GM23338 (cell line): ENCODE results near the gene MYO5C. TPM values are rescaled to one million over a fixed set of nuclear protein-coding genes. Genes with fewer than 3 reads are reported as not detected.

Experiments
- ATAC-seq: fragments of 200-7000 bp; cut with Tn5 transposase; 3 replicates; pipeline ENCODE4 v1.9.1; 2020
- DNase-seq: peaks from one replicate; pipeline ENCODE4 v3.0.0-alpha.2; 2015; ENCODE audit warnings: low spot score
- H2AFZ ChIP-seq: fragments of 200-600 bp; sonication (generic); 2 replicates; pipeline ENCODE4 v1.8.0; 2016; ENCODE audit warnings: antibody characterized with exemption, mild to moderate bottlenecking, moderate library complexity
- H3F3A ChIP-seq: fragments of 200-600 bp; sonication (generic); replicated peaks from 2 replicates; pipeline ENCODE4 v1.8.0; 2017; ENCODE audit warnings: antibody characterized with exemption, mixed run types, low read depth
- H3K27ac ChIP-seq: fragments of 200-600 bp; sonication (generic); 2 replicates; pipeline ENCODE4 v1.6.1; 2016; ENCODE audit warnings: low read depth
- H3K27me3 ChIP-seq: fragments of 200-600 bp; sonication (generic); 2 replicates; pipeline ENCODE4 v1.8.0; 2016; ENCODE audit warnings: mild to moderate bottlenecking, mixed run types, moderate library complexity; ENCODE audit not compliant: insufficient read depth
- H3K36me3 ChIP-seq: fragments of 200-600 bp; sonication (generic); 2 replicates; pipeline ENCODE4 v1.8.0; 2016; ENCODE audit warnings: mild to moderate bottlenecking; ENCODE audit not compliant: insufficient read depth
- H3K4me1 ChIP-seq: fragments of 200-600 bp; sonication (generic); 2 replicates; pipeline ENCODE4 v1.8.0; 2016; ENCODE audit warnings: mild to moderate bottlenecking, moderate library complexity; ENCODE audit not compliant: insufficient read depth
- H3K4me2 ChIP-seq: fragments of 200-600 bp; sonication (generic); 2 replicates; pipeline ENCODE4 v1.7.1; 2017; ENCODE audit warnings: mixed run types
- H3K4me3 ChIP-seq: fragments of 200-600 bp; sonication (generic); 2 replicates; pipeline ENCODE4 v1.6.1; 2016; ENCODE audit warnings: mixed run types
- H3K79me2 ChIP-seq: fragments of 200-600 bp; sonication (generic); replicated peaks from 2 replicates; pipeline ENCODE4 v1.8.0; 2017; ENCODE audit warnings: mild to moderate bottlenecking; ENCODE audit not compliant: insufficient read depth
- H3K9me2 ChIP-seq: fragments of 200-600 bp; sonication (generic); 2 replicates; pipeline ENCODE4 v1.8.0; 2017; ENCODE audit not compliant: insufficient read depth
- H4K20me1 ChIP-seq: fragments of 200-600 bp; sonication (generic); replicated peaks from 2 replicates; pipeline ENCODE4 v1.8.0; 2017; ENCODE audit warnings: mild to moderate bottlenecking; ENCODE audit not compliant: insufficient read depth
- H3K27ac Mint-ChIP-seq: 2 replicates; pipeline ENCODE4 v1.8.0; 2020; ENCODE audit warnings: inconsistent platforms, mild to moderate bottlenecking, moderate library complexity, mixed read lengths
- H3K27me3 Mint-ChIP-seq: 3 replicates; pipeline ENCODE4 v1.8.0; 2022; ENCODE audit warnings: low read depth, mild to moderate bottlenecking, moderate library complexity, mixed read lengths, inconsistent platforms; ENCODE audit not compliant: insufficient read depth, poor library complexity
- H3K36me3 Mint-ChIP-seq: 3 replicates; pipeline ENCODE4 v1.8.0; 2021; ENCODE audit warnings: low read depth, mild to moderate bottlenecking, inconsistent platforms, moderate library complexity, mixed read lengths
- H3K4me1 Mint-ChIP-seq: 3 replicates; pipeline ENCODE4 v1.8.0; 2020; ENCODE audit warnings: mild to moderate bottlenecking, inconsistent platforms, mixed read lengths
- H3K4me3 Mint-ChIP-seq: 3 replicates; pipeline ENCODE4 v1.8.0; 2021; ENCODE audit warnings: moderate library complexity, mild to moderate bottlenecking, inconsistent platforms, mixed read lengths
- H3K9me3 Mint-ChIP-seq: 3 replicates; pipeline ENCODE4 v1.8.0; 2020; ENCODE audit warnings: moderate library complexity, mild to moderate bottlenecking, inconsistent platforms, mixed read lengths
- CREB1 ChIP-seq: fragments of 250-450 bp; sonication (Bioruptor Pico); IDR thresholded peaks from 2 replicates; pipeline ENCODE4 v1.5.0; 2020; ENCODE audit warnings: low read depth, mild to moderate bottlenecking, moderate library complexity
- EZH2 ChIP-seq: fragments of 200-600 bp; sonication (generic); IDR thresholded peaks from one replicate; pipeline ENCODE4 v1.8.0; 2017; ENCODE audit warnings: antibody characterized with exemption, mild to moderate bottlenecking, low read depth; ENCODE audit not compliant: unreplicated experiment
- EZH2phosphoT487 ChIP-seq: fragments of 200-600 bp; sonication (generic); IDR thresholded peaks from one replicate; pipeline ENCODE4 v1.8.1; 2018; ENCODE audit warnings: antibody characterized with exemption; ENCODE audit not compliant: unreplicated experiment
- JUNB ChIP-seq: IDR thresholded peaks from one replicate; pipeline ENCODE4 v1.6.1; 2016; ENCODE audit warnings: antibody characterized with exemption; ENCODE audit not compliant: unreplicated experiment
- NANOG ChIP-seq: IDR thresholded peaks from 2 replicates; pipeline ENCODE4 v1.6.1; 2016; ENCODE audit warnings: antibody characterized with exemption, borderline replicate concordance
- POLR2AphosphoS5 ChIP-seq: IDR thresholded peaks from 2 replicates; pipeline ENCODE4 v1.6.1; 2016; ENCODE audit warnings: antibody characterized with exemption, low read depth
- STAT1 ChIP-seq: IDR thresholded peaks from one replicate; pipeline ENCODE4 v1.6.1; 2016; ENCODE audit warnings: antibody characterized with exemption; ENCODE audit not compliant: unreplicated experiment
- ZNF114 ChIP-seq: fragments of 250-450 bp; sonication (Bioruptor Pico); IDR thresholded peaks from 2 replicates; pipeline ENCODE4 v1.5.0; 2020; ENCODE audit warnings: mild to moderate bottlenecking, moderate library complexity
- ZNF331 ChIP-seq: fragments of 250-450 bp; sonication (Bioruptor Pico); IDR thresholded peaks from 2 replicates; pipeline ENCODE4 v1.5.0; 2020; ENCODE audit warnings: low read depth, mild to moderate bottlenecking, moderate library complexity
- polyA plus RNA-seq: library from polyadenylated mRNA; unstranded; fragments of >200 nt; fragmentation: Nextera tagmentation; extraction: Ambion mirVana; gene quantifications from 2 replicates; pipeline ENCODE4 v1.2.1, GENCODE V29; 2016
- total RNA-seq: library from RNA; depleted of rRNA; stranded (reverse); fragments of >200 nt; shearing (Covaris generic); gene quantifications from 2 replicates; pipeline ENCODE4 v1.2.3, GENCODE V29; 2014
- TF ChIP-seq, protein P1 (sequence below): fragments of 250-450 bp; sonication (Bioruptor Pico); IDR thresholded peaks from 2 replicates; pipeline ENCODE4 v1.5.0; 2020; ENCODE audit warnings: mild to moderate bottlenecking, moderate library complexity
- TF ChIP-seq, protein P2 (sequence below), 2 experiments: fragments of 200-600 bp in 1 of 2; sonication (generic) in 1 of 2; conservative IDR thresholded peaks; 2 replicates each; pipeline versions ENCODE4 v1.5.1 to v1.6.1; 2016 to 2017; ENCODE audit warnings: antibody characterized with exemption in 2 of 2, low read depth in 2 of 2, mild to moderate bottlenecking in 2 of 2, moderate library complexity in 1 of 2
- TF ChIP-seq, protein P3 (sequence below): IDR thresholded peaks from one replicate; pipeline ENCODE4 v1.6.1; 2018; ENCODE audit warnings: antibody characterized with exemption; ENCODE audit not compliant: unreplicated experiment

The MYO5C gene
- total and polyA plus RNA-seq, 2 experiments from 2014 or later = 7.9 to 28.8 TPM

- no peaks in the 10 kb centered on the region for H3K27me3 ChIP-seq
- peaks cover 3% of the 10 kb centered on the region; the same call in 1 of the 2 replicates for H3F3A ChIP-seq
- peaks cover 2% of the 10 kb centered on the region for H3K27me3 Mint-ChIP-seq
- H4K20me1 ChIP-seq = peaks cover 5% of the 10 kb centered on the region; the same call in 1 of the 2 replicates
- no peaks in the 10 kb centered on the region for H3K9me2 ChIP-seq
- no peak overlapping the region for H3K4me3 Mint-ChIP-seq
- H3K36me3 ChIP-seq = no peaks in the 10 kb centered on the region; the same call in 1 of the 2 replicates
- H2AFZ ChIP-seq = no peak overlapping the region
- H3K27ac ChIP-seq = no peak overlapping the region
- H3K4me3 ChIP-seq = no peak overlapping the region
- H3K4me2 ChIP-seq = no peak overlapping the region
- no peaks in the 10 kb centered on the region for H3K79me2 ChIP-seq
- H3K27ac Mint-ChIP-seq = no peak overlapping the region
- ATAC-seq (no peak), DNase-seq (no peak)
- no peaks in the 10 kb centered on the region for H3K4me1 Mint-ChIP-seq
- no peaks in the 10 kb centered on the region; the same call in 2 of the 3 replicates for H3K9me3 Mint-ChIP-seq
- peaks cover 47% of the 10 kb centered on the region for H3K36me3 Mint-ChIP-seq
- TF ChIP-seq, protein P1, sequence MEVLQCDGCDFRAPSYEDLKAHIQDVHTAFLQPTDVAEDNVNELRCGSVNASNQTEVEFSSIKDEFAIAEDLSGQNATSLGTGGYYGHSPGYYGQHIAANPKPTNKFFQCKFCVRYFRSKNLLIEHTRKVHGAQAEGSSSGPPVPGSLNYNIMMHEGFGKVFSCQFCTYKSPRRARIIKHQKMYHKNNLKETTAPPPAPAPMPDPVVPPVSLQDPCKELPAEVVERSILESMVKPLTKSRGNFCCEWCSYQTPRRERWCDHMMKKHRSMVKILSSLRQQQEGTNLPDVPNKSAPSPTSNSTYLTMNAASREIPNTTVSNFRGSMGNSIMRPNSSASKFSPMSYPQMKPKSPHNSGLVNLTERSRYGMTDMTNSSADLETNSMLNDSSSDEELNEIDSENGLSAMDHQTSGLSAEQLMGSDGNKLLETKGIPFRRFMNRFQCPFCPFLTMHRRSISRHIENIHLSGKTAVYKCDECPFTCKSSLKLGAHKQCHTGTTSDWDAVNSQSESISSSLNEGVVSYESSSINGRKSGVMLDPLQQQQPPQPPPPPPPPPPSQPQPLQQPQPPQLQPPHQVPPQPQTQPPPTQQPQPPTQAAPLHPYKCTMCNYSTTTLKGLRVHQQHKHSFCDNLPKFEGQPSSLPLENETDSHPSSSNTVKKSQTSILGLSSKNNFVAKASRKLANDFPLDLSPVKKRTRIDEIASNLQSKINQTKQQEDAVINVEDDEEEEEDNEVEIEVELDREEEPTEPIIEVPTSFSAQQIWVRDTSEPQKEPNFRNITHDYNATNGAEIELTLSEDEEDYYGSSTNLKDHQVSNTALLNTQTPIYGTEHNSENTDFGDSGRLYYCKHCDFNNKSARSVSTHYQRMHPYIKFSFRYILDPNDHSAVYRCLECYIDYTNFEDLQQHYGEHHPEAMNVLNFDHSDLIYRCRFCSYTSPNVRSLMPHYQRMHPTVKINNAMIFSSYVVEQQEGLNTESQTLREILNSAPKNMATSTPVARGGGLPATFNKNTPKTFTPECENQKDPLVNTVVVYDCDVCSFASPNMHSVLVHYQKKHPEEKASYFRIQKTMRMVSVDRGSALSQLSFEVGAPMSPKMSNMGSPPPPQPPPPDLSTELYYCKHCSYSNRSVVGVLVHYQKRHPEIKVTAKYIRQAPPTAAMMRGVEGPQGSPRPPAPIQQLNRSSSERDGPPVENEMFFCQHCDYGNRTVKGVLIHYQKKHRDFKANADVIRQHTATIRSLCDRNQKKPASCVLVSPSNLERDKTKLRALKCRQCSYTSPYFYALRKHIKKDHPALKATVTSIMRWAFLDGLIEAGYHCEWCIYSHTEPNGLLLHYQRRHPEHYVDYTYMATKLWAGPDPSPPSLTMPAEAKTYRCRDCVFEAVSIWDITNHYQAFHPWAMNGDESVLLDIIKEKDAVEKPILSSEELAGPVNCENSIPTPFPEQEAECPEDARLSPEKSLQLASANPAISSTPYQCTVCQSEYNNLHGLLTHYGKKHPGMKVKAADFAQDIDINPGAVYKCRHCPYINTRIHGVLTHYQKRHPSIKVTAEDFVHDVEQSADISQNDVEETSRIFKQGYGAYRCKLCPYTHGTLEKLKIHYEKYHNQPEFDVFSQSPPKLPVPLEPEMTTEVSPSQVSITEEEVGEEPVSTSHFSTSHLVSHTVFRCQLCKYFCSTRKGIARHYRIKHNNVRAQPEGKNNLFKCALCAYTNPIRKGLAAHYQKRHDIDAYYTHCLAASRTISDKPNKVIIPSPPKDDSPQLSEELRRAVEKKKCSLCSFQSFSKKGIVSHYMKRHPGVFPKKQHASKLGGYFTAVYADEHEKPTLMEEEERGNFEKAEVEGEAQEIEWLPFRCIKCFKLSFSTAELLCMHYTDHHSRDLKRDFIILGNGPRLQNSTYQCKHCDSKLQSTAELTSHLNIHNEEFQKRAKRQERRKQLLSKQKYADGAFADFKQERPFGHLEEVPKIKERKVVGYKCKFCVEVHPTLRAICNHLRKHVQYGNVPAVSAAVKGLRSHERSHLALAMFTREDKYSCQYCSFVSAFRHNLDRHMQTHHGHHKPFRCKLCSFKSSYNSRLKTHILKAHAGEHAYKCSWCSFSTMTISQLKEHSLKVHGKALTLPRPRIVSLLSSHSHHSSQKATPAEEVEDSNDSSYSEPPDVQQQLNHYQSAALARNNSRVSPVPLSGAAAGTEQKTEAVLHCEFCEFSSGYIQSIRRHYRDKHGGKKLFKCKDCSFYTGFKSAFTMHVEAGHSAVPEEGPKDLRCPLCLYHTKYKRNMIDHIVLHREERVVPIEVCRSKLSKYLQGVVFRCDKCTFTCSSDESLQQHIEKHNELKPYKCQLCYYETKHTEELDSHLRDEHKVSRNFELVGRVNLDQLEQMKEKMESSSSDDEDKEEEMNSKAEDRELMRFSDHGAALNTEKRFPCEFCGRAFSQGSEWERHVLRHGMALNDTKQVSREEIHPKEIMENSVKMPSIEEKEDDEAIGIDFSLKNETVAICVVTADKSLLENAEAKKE (CRISPR knock-in tag) = no peak
- TF ChIP-seq ZNF331 (CRISPR knock-in tag) (no peak), STAT1 (no peak), EZH2 (no peak), CREB1 (no peak), NANOG (no peak), JUNB (no peak), EZH2phosphoT487 (no peak), ZNF114 (CRISPR knock-in tag) (no peak), POLR2AphosphoS5 (no peak)
- TF ChIP-seq, protein P2, sequence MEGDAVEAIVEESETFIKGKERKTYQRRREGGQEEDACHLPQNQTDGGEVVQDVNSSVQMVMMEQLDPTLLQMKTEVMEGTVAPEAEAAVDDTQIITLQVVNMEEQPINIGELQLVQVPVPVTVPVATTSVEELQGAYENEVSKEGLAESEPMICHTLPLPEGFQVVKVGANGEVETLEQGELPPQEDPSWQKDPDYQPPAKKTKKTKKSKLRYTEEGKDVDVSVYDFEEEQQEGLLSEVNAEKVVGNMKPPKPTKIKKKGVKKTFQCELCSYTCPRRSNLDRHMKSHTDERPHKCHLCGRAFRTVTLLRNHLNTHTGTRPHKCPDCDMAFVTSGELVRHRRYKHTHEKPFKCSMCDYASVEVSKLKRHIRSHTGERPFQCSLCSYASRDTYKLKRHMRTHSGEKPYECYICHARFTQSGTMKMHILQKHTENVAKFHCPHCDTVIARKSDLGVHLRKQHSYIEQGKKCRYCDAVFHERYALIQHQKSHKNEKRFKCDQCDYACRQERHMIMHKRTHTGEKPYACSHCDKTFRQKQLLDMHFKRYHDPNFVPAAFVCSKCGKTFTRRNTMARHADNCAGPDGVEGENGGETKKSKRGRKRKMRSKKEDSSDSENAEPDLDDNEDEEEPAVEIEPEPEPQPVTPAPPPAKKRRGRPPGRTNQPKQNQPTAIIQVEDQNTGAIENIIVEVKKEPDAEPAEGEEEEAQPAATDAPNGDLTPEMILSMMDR (conservative IDR thresholded peaks at IDR 0.05; ENCODE audit: low read depth in 2 of 2) = no peak
- TF ChIP-seq, protein P3, sequence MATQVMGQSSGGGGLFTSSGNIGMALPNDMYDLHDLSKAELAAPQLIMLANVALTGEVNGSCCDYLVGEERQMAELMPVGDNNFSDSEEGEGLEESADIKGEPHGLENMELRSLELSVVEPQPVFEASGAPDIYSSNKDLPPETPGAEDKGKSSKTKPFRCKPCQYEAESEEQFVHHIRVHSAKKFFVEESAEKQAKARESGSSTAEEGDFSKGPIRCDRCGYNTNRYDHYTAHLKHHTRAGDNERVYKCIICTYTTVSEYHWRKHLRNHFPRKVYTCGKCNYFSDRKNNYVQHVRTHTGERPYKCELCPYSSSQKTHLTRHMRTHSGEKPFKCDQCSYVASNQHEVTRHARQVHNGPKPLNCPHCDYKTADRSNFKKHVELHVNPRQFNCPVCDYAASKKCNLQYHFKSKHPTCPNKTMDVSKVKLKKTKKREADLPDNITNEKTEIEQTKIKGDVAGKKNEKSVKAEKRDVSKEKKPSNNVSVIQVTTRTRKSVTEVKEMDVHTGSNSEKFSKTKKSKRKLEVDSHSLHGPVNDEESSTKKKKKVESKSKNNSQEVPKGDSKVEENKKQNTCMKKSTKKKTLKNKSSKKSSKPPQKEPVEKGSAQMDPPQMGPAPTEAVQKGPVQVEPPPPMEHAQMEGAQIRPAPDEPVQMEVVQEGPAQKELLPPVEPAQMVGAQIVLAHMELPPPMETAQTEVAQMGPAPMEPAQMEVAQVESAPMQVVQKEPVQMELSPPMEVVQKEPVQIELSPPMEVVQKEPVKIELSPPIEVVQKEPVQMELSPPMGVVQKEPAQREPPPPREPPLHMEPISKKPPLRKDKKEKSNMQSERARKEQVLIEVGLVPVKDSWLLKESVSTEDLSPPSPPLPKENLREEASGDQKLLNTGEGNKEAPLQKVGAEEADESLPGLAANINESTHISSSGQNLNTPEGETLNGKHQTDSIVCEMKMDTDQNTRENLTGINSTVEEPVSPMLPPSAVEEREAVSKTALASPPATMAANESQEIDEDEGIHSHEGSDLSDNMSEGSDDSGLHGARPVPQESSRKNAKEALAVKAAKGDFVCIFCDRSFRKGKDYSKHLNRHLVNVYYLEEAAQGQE = no peak
- no peaks in the 10 kb centered on the region for H3K4me1 ChIP-seq
Measured at GRCh38 chr15:52214553-52214952, 81.1 kb downstream of the MYO5C start.
